Mesenchymal stem cell (in vitro differentiated cells and primary cell): Measurements from ENCODE around the gene LDAH.
A peak's percentile ranks its signal among the peaks of the same experiment; 100 is the strongest.

Experiments
- DNase-seq: peaks from one replicate; pipeline ENCODE4 v3.0.0-alpha.2; 2013
- H2AFZ ChIP-seq: one replicate; pipeline ENCODE4 v1.6.1; 2013; ENCODE audit warnings: low read depth, mild to moderate bottlenecking, control low read depth, inconsistent platforms, low read length, moderate library complexity
- H2AK5ac ChIP-seq: 2 replicates; pipeline ENCODE4 v1.6.1; 2013; ENCODE audit warnings: low read length, moderate library complexity, mild to moderate bottlenecking, inconsistent platforms; ENCODE audit not compliant: severe bottlenecking
- H2BK120ac ChIP-seq: one replicate; pipeline ENCODE4 v1.6.1; 2013; ENCODE audit warnings: low read depth, mild to moderate bottlenecking, inconsistent platforms, low read length, moderate library complexity
- H2BK12ac ChIP-seq, 2 experiments: one replicate each; pipeline ENCODE4 v1.6.1; 2013; ENCODE audit warnings: inconsistent platforms in 2 of 2, low read length in 2 of 2, mild to moderate bottlenecking in 2 of 2, moderate library complexity in 2 of 2, control low read depth in 1 of 2
- H2BK15ac ChIP-seq: one replicate; pipeline ENCODE4 v1.6.1; 2013; ENCODE audit warnings: mild to moderate bottlenecking, low read depth, inconsistent platforms; ENCODE audit not compliant: poor library complexity, severe bottlenecking
- H2BK5ac ChIP-seq: 2 replicates; pipeline ENCODE4 v1.6.1; 2013; ENCODE audit warnings: low read depth, mild to moderate bottlenecking, low read length, control low read depth, inconsistent platforms; ENCODE audit not compliant: poor library complexity, severe bottlenecking
- H3K14ac ChIP-seq, 2 experiments: one replicate each; pipeline ENCODE4 v1.6.1; 2013; ENCODE audit warnings: inconsistent platforms in 2 of 2, low read length in 2 of 2, control low read depth in 1 of 2, mild to moderate bottlenecking in 1 of 2, moderate library complexity in 1 of 2
- H3K18ac ChIP-seq, 2 experiments: one replicate each; pipeline ENCODE4 v1.6.1; 2013; ENCODE audit warnings: inconsistent platforms in 2 of 2, low read length in 2 of 2, control low read depth in 1 of 2, low read depth in 1 of 2, mild to moderate bottlenecking in 1 of 2
- H3K23ac ChIP-seq, 2 experiments: one replicate each; pipeline ENCODE4 v1.6.1; 2013; ENCODE audit warnings: inconsistent platforms in 2 of 2, low read length in 2 of 2, mild to moderate bottlenecking in 2 of 2, moderate library complexity in 2 of 2, control low read depth in 1 of 2
- H3K27ac ChIP-seq: 2 replicates; pipeline ENCODE4 v1.5.1; 2013; ENCODE audit warnings: mild to moderate bottlenecking, moderate library complexity, low read length, control low read depth, inconsistent platforms; ENCODE audit not compliant: poor library complexity, severe bottlenecking
- H3K27me3 ChIP-seq, 2 experiments: 2 replicates each; pipeline versions ENCODE4 v1.6.1 to v1.7.0; 2013; ENCODE audit warnings: low read length in 2 of 2, mild to moderate bottlenecking in 2 of 2, moderate library complexity in 2 of 2, control low read depth in 1 of 2, inconsistent platforms in 1 of 2; ENCODE audit not compliant: control insufficient read depth in 1 of 2, insufficient read depth in 1 of 2
- H3K36me3 ChIP-seq, 2 experiments: 2 replicates each; pipeline versions ENCODE4 v1.6.1 to v1.7.0; 2013; ENCODE audit warnings: low read length in 2 of 2, control low read depth in 1 of 2, inconsistent platforms in 1 of 2, low read depth in 1 of 2, mild to moderate bottlenecking in 1 of 2; ENCODE audit not compliant: insufficient read depth in 2 of 2, control insufficient read depth in 1 of 2
- H3K4ac ChIP-seq, 2 experiments: one replicate each; pipeline ENCODE4 v1.6.1; 2013; ENCODE audit warnings: inconsistent platforms in 2 of 2, low read length in 2 of 2, mild to moderate bottlenecking in 2 of 2, moderate library complexity in 2 of 2, control low read depth in 1 of 2, low read depth in 1 of 2
- H3K4me1 ChIP-seq: 2 replicates; pipeline ENCODE4 v1.6.1; 2013; ENCODE audit warnings: low read depth, low read length, control low read depth; ENCODE audit not compliant: control insufficient read depth, insufficient read depth
- H3K4me2 ChIP-seq: 2 replicates; pipeline ENCODE4 v1.6.1; 2013; ENCODE audit warnings: low read length, mild to moderate bottlenecking, inconsistent platforms; ENCODE audit not compliant: poor library complexity, severe bottlenecking
- H3K4me3 ChIP-seq, 2 experiments: 2 replicates each; pipeline versions ENCODE4 v1.5.1 to v1.7.0; 2013; ENCODE audit warnings: low read length in 2 of 2, mild to moderate bottlenecking in 2 of 2, control low read depth in 1 of 2, low read depth in 1 of 2; ENCODE audit not compliant: insufficient read depth in 1 of 2
- H3K79me1 ChIP-seq: replicated peaks from 2 replicates; pipeline ENCODE4 v1.6.1; 2013; ENCODE audit warnings: mild to moderate bottlenecking, control low read depth, low read length, inconsistent platforms; ENCODE audit not compliant: poor library complexity, severe bottlenecking
- H3K9ac ChIP-seq: 2 replicates; pipeline ENCODE4 v1.7.0; 2013; ENCODE audit warnings: mild to moderate bottlenecking, low read length, moderate library complexity
- H3K9me3 ChIP-seq: 2 replicates; pipeline ENCODE4 v1.7.0; 2013; ENCODE audit warnings: mild to moderate bottlenecking, low read length; ENCODE audit not compliant: control insufficient read depth
- H4K8ac ChIP-seq: one replicate; pipeline ENCODE4 v1.6.1; 2013; ENCODE audit warnings: inconsistent platforms, mild to moderate bottlenecking, low read length, moderate library complexity
- H4K91ac ChIP-seq: one replicate; pipeline ENCODE4 v1.6.1; 2013; ENCODE audit warnings: mild to moderate bottlenecking, low read length, inconsistent platforms
- WGBS: methylation state at CpG from one replicate; pipeline ENCODE4 v1.1.7; 2013; ENCODE audit warnings: mixed read lengths; 5-methylcytosine and 5-hydroxymethylcytosine counted together

LDAH gene

GRCh38 chr2:20634507-20635112 lies 188.3 kb downstream of the LDAH start:
- peaks cover 14% of the 10 kb centered on the region for H3K79me1 ChIP-seq
- H3K23ac ChIP-seq = no peak overlapping the region
- no peaks in the 10 kb centered on the region for H3K9me3 ChIP-seq
- no peak overlapping the region for H2BK12ac ChIP-seq
- peaks cover 31% of the 10 kb centered on the region for H3K4me1 ChIP-seq
- no peaks in the 10 kb centered on the region for H3K27me3 ChIP-seq
- no peak overlapping the region for H4K91ac ChIP-seq
- peak overlapping the region; percentile 92 for H2AK5ac ChIP-seq
- peak overlapping the region; percentile 34 for H3K27ac ChIP-seq
- peak overlapping the region in 1 of 2 experiments; percentile 24 for H3K4ac ChIP-seq
- peak overlapping the region; percentile 14 for H3K9ac ChIP-seq
- DNase-seq = peak; percentile 43
- H3K4me2 ChIP-seq = no peak overlapping the region
- H2BK120ac ChIP-seq = no peak overlapping the region
- no peak overlapping the region for H3K4me3 ChIP-seq
- no peak overlapping the region for H4K8ac ChIP-seq
- no peak overlapping the region for H2AFZ ChIP-seq
- peaks cover 39 to 64% of the 10 kb centered on the region in 2 experiments for H3K36me3 ChIP-seq
- peak overlapping the region; percentile 80 for H2BK5ac ChIP-seq
- 90% methylated on average over 9 of the region's 9 CpGs for WGBS
- H2BK15ac ChIP-seq = no peak overlapping the region
- H3K14ac ChIP-seq = no peak overlapping the region
- peak overlapping the region in 1 of 2 experiments; percentile 5 for H3K18ac ChIP-seq
